OCI-LY7 (cell line): ENCODE measurements around the gene PPP2R3B.

Experiments used
- EZH2phosphoT487 ChIP-seq: fragments of 200-600 bp; sonication (generic); IDR thresholded peaks from 2 replicates; pipeline ENCODE4 v1.6.1; 2018; ENCODE audit warnings: low read depth, borderline replicate concordance, mild to moderate bottlenecking, mixed run types, antibody characterized with exemption, low read length, moderate library complexity, mixed read lengths
- TF ChIP-seq, protein P1 (sequence below): fragments of 200-600 bp; sonication (generic); conservative IDR thresholded peaks from 2 replicates; pipeline ENCODE4 v1.5.1; 2014; ENCODE audit warnings: mild to moderate bottlenecking, antibody characterized with exemption, low read length, moderate library complexity, mixed read lengths

DNA sequence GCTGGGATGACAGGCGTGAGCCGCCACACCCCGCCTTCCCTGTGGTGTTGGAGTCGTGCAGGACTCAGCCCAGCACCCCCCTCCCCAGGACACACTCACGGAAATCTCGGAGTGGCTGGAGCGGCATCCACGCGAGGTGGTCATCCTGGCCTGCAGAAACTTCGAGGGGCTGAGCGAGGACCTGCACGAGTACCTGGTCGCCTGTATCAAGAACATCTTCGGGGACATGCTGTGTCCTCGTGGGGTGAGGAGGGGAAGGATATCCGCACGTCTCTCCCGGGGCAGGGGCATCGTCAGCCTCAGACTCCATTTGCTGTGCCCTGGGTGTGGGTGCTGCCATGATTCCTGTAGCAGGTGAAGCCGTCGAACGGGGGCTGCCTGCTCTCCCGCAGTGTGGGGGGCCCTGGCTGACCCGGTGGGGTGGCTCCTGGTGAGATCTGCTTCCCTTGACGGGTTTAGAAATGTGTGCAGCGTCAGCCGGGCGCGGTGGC is 95.3 kb downstream of the PPP2R3B start:
- TF ChIP-seq, protein P1, sequence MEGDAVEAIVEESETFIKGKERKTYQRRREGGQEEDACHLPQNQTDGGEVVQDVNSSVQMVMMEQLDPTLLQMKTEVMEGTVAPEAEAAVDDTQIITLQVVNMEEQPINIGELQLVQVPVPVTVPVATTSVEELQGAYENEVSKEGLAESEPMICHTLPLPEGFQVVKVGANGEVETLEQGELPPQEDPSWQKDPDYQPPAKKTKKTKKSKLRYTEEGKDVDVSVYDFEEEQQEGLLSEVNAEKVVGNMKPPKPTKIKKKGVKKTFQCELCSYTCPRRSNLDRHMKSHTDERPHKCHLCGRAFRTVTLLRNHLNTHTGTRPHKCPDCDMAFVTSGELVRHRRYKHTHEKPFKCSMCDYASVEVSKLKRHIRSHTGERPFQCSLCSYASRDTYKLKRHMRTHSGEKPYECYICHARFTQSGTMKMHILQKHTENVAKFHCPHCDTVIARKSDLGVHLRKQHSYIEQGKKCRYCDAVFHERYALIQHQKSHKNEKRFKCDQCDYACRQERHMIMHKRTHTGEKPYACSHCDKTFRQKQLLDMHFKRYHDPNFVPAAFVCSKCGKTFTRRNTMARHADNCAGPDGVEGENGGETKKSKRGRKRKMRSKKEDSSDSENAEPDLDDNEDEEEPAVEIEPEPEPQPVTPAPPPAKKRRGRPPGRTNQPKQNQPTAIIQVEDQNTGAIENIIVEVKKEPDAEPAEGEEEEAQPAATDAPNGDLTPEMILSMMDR = no peak
- no peak for TF ChIP-seq EZH2phosphoT487
